Esophagus (tissue), 2 donors: ENCODE results near the gene ABTB2. TPM values are rescaled to one million over a fixed set of nuclear protein-coding genes. Genes with fewer than 3 reads are reported as not detected.

Source experiments
- H3K27ac ChIP-seq, 2 donors: one replicate each; pipeline ENCODE4 v1.5.1; 2013; ENCODE audit warnings: low read depth in 2 of 2, mild to moderate bottlenecking in 2 of 2, inconsistent platforms in 1 of 2, low read length in 1 of 2, moderate library complexity in 1 of 2
- H3K27me3 ChIP-seq, 2 donors: one replicate each; pipeline ENCODE4 v1.6.1; 2013; ENCODE audit warnings: low read length in 2 of 2, control low read depth in 1 of 2, mild to moderate bottlenecking in 1 of 2; ENCODE audit not compliant: insufficient read depth in 2 of 2, control insufficient read depth in 1 of 2
- H3K36me3 ChIP-seq, 2 donors: one replicate each; pipeline ENCODE4 v1.6.1; 2013; ENCODE audit warnings: low read length in 1 of 2; ENCODE audit not compliant: control insufficient read depth in 2 of 2, insufficient read depth in 2 of 2
- H3K4me1 ChIP-seq, 2 donors: one replicate each; pipeline ENCODE4 v1.6.1; 2013; ENCODE audit warnings: low read length in 1 of 2; ENCODE audit not compliant: control insufficient read depth in 2 of 2, insufficient read depth in 2 of 2
- H3K4me3 ChIP-seq, 2 donors: one replicate each; pipeline ENCODE4 v1.5.1; 2013; ENCODE audit warnings: low read length in 2 of 2, mild to moderate bottlenecking in 2 of 2, low read depth in 1 of 2, moderate library complexity in 1 of 2
- H3K9me3 ChIP-seq, 2 donors: one replicate each; pipeline ENCODE4 v1.6.1; 2013; ENCODE audit warnings: mild to moderate bottlenecking in 2 of 2, low read depth in 1 of 2, low read length in 1 of 2, moderate library complexity in 1 of 2; ENCODE audit not compliant: control insufficient read depth in 2 of 2, insufficient read depth in 1 of 2
- WGBS, 2 donors: extraction: QIAGEN DNeasy Blood & Tissue Kit; methylation state at CpG; one replicate each; pipeline ENCODE4 v1.1.7; 2013; 5-methylcytosine and 5-hydroxymethylcytosine counted together
- polyA plus RNA-seq, 2 donors: library from polyadenylated mRNA; stranded (reverse); fragments of 200-250 nt; gene quantifications; one replicate each; pipeline ENCODE4 v1.2.3, GENCODE V29; 2013
- donor health status: healthy with polysubstance abuse.
- donor health status: Bipolar disorder and iron deficiency.

Gene ABTB2
- polyA plus RNA-seq, 2 donors: 3.2 to 4.3 TPM

GRCh38 chr11:34114014-34114413 is 243.8 kb downstream of the ABTB2 start:
- Histone ChIP-seq H3K9me3 (no peaks in the 10 kb centered on the region), H3K4me3 (no peak overlapping the region), H3K27ac (no peak overlapping the region), H3K36me3 (peaks cover 26 to 40% of the 10 kb centered on the region in 2 donors), H3K4me1 (no peaks in the 10 kb centered on the region), H3K27me3 (no peaks in the 10 kb centered on the region)
- WGBS, 2 donors: 94 to 100% methylated on average over 2 of the region's 2 CpGs

DNA sequence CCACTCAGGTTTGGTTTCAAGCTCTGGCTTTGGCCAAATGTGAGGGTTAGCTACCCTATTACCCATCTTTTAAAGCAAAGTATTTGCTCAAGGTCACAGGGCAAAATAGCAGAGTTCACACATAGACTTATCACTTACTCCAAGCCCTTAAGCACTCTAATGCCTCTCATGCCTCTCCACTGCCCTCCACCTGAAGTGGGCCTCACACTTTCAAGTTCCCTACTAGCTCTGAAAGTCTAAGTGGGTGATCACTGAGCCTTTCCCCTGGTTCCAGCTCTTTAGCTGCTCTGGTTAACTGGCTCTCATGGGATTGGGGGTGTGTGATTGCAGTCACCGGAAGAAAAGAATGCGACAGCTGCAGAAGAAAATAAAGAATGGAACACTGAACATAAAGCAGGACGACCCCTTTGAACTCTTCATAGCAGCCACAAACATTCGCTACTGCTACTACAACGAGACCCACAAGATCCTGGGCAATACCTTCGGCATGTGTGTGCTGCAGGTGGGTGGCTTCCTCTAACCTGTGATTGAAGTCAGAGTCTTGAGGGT is 246.0 kb downstream of the ABTB2 start:
- Histone ChIP-seq H3K9me3 (no peaks in the 10 kb centered on the region), H3K4me1 (no peaks in the 10 kb centered on the region), H3K36me3 (peaks cover 21 to 33% of the 10 kb centered on the region in 2 donors), H3K4me3 (no peak overlapping the region), H3K27ac (no peak overlapping the region), H3K27me3 (no peaks in the 10 kb centered on the region)
- WGBS, 2 donors: 95 to 98% methylated on average over 6 of the region's 6 CpGs

DNA sequence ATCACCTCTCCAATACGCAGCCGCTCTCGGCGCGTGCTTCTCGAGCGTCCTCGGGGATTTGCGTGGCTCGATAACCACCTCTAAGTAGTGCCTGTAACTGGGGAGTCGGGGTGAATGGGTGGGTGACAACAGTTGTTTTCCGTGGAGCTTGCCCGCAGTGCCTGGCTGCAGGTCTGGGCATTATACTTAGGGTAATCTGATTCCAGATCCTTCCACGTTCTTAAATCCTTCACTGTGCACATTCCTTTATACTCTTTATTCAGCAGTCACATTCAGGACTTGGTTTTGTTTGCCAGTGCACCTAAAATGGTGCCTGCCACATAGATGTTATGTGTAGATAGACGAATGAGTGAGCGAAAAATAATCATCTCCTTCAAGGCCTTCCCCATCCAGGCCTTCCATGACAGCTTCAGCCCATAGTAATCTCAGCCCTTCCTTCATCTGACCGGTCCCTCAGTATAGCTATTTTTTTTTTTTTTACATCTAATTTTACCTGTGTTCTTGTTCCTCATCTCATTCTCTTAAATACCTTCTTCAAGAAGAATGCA is 251.8 kb downstream of the ABTB2 start:
- WGBS, 2 donors: 0 to 2% methylated on average over 17 of the region's 17 CpGs
- Histone ChIP-seq H3K4me1 (no peaks in the 10 kb centered on the region), H3K36me3 (peaks cover 0 to 8% of the 10 kb centered on the region in 2 donors), H3K9me3 (no peaks in the 10 kb centered on the region), H3K4me3 (peak overlapping the region; percentile 86 to 98), H3K27ac (peak overlapping the region; percentile 48 to 99), H3K27me3 (no peaks in the 10 kb centered on the region)

DNA sequence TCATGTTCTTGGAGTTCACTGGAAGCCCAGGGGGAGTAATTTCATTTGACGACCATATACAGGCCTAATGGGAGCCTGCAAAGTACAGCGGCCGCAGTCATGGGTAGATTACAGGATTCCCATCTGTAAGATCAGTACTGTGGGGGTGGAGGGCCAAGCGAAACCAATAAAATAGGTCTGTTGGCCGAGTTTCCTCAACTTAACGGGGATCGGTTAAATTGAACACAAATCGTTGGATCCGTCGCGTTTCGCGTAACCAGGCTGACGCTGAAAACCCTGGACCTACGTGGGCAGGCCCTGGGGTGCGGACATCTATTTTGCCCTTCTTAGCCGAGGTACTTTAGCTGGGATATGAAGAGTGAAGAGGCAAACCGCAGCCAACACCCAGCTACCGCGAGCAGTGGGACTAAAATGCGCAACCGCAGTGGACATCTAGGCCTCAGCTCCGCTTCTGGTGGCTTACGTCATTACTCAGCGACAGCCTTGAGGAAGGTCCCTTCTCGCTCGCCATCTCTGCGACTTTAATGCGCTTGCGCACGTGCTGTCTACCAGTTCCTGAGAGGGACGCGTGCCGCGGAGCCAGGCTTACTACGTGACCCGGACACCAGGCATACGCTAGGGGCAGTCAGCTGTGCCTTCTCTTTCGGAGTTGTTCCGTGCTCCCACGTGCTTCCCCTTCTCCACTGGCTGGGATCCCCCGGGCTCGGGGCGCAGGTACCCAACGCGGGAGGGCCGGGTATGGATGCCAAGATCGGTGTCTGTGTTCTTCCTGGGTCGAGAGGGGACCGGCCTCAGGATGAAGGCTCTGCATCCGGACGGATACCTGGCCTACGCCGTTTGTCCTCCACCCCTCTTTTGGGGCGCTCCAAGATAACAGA is 252.5 kb downstream of the ABTB2 start, which contains the start of gene NAT10:
Gene NAT10 (plus strand): TSS at position 551 of the 878 bp plus-strand sequence. CDS start 2,597 bp downstream, outside the sequence.
- peak within 1 kb of the TSS; percentile 70 to 99 for H3K27ac ChIP-seq
- H3K4me1 ChIP-seq: no peaks in the 10 kb centered on the region
- peak within 1 kb of the TSS; percentile 86 to 98 for H3K4me3 ChIP-seq
- no peaks in the 10 kb centered on the region for H3K9me3 ChIP-seq
- no peaks in the 10 kb centered on the region for H3K27me3 ChIP-seq
- 0 to 1% methylated on average over 54 to 55 of the region's 55 CpGs for WGBS, 2 donors
- H3K36me3 ChIP-seq: peaks cover 0 to 8% of the 10 kb centered on the region in 2 donors

DNA sequence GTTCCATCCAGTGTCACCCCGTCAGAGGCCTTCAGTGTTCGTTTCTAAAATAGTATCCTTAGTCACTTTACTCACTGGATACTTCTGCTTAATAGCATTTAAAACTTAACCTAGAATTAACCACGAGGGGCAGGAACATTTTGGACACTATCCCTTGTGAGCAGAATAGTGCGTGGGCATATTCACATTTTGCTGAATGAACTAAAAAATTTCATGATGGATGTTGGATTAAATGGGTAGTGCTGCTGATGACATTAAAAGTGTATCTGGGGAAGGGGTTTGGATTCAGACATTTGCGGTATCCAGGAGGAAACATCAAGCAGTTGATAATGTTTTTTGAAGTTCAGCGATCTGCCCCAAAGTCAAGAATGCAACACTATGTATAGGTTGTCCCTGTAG is 253.1 kb downstream of the ABTB2 start:
- Histone ChIP-seq H3K36me3 (peaks cover 0 to 4% of the 10 kb centered on the region in 2 donors), H3K4me1 (no peaks in the 10 kb centered on the region), H3K4me3 (peak overlapping the region; percentile 86 to 98), H3K27ac (peak overlapping the region; percentile 70 to 99), H3K9me3 (no peaks in the 10 kb centered on the region), H3K27me3 (no peaks in the 10 kb centered on the region)
- 23% methylated on average over 6 of the region's 6 CpGs for WGBS, 2 donors

Other genes with a start within 250 kb of the ABTB2 start
- gene CAT, start 80.9 kb upstream of the ABTB2 start, polyA plus RNA-seq: 10 to 100 TPM; 18.7 to 23.5 TPM
- under 1 TPM; 0.41 to 0.47 TPM for gene ELF5, start 155.8 kb upstream of the ABTB2 start, polyA plus RNA-seq